Measurements from ENCODE around the gene PNO1. TPM values are rescaled to one million over a fixed set of nuclear protein-coding genes. Genes with fewer than 3 reads are reported as not detected.
A peak's percentile ranks its signal among the peaks of the same experiment; 100 is the strongest.

PNO1 gene
- total RNA-seq, 3 donors from 2014 or later (not counting 1 experiment from before 2014, with no cell fraction given) = 19.4 to 25.1 (median 25.0) TPM

DNA sequence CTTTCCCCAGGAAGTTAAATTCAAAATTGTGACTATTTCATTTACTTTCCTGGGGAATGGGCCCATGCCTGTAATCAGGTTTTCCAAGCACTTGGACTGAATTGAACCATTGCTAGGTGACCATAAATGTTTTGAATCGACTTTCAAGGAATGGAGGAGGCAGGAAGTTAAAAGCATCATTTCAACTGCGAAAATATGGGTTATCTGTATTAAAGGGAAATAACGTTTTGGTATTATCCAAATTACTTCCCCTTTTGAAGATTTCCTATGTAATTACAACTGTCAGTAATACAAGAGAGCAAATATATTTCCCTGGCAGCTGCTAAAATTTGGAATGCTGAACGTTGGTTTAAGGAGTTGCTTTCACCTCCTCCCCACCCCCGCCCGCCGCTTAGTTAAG lies 19.0 kb downstream of the PNO1 start:
- no peak for ATAC-seq
- no peaks in the 10 kb centered on the region for H3K36me3 Mint-ChIP-seq
- DNase-seq = no peak
- Histone ChIP-seq H3K4me3 (ENCODE audit: low read length) (no peak overlapping the region), H3K9me3 (ENCODE audit: control insufficient read depth, insufficient read depth, low read length) (no peaks in the 10 kb centered on the region), H3K27ac (ENCODE audit: low read length) (no peak overlapping the region), H3K27me3 (ENCODE audit: control insufficient read depth, insufficient read depth, low read length) (no peaks in the 10 kb centered on the region), H3K36me3 (ENCODE audit: control insufficient read depth, insufficient read depth, low read length) (peaks cover 50% of the 10 kb centered on the region), H3K4me1 (ENCODE audit: control insufficient read depth, insufficient read depth, low read length) (no peaks in the 10 kb centered on the region)
- no peaks in the 10 kb centered on the region for H3K27me3 Mint-ChIP-seq (ENCODE audit: low read depth in 2 of 2)
- 80% methylated on average over 4 of the region's 7 CpGs for WGBS (ENCODE audit: insufficient coverage)
- no peak overlapping the region for H3K4me3 Mint-ChIP-seq
- TF ChIP-seq, protein P1, sequence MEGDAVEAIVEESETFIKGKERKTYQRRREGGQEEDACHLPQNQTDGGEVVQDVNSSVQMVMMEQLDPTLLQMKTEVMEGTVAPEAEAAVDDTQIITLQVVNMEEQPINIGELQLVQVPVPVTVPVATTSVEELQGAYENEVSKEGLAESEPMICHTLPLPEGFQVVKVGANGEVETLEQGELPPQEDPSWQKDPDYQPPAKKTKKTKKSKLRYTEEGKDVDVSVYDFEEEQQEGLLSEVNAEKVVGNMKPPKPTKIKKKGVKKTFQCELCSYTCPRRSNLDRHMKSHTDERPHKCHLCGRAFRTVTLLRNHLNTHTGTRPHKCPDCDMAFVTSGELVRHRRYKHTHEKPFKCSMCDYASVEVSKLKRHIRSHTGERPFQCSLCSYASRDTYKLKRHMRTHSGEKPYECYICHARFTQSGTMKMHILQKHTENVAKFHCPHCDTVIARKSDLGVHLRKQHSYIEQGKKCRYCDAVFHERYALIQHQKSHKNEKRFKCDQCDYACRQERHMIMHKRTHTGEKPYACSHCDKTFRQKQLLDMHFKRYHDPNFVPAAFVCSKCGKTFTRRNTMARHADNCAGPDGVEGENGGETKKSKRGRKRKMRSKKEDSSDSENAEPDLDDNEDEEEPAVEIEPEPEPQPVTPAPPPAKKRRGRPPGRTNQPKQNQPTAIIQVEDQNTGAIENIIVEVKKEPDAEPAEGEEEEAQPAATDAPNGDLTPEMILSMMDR (IDR thresholded peaks at IDR 0.05) = no peak
- intact Hi-C loops (cut with micrococcal nuclease) = no loop called here
- H3K4me1 Mint-ChIP-seq = peaks cover 15 to 21% of the 10 kb centered on the region in 2 donors
- H3K27ac Mint-ChIP-seq = peak overlapping the region in 1 of 2 donors; percentile 41
- H3K9me3 Mint-ChIP-seq = no peaks in the 10 kb centered on the region

DNA sequence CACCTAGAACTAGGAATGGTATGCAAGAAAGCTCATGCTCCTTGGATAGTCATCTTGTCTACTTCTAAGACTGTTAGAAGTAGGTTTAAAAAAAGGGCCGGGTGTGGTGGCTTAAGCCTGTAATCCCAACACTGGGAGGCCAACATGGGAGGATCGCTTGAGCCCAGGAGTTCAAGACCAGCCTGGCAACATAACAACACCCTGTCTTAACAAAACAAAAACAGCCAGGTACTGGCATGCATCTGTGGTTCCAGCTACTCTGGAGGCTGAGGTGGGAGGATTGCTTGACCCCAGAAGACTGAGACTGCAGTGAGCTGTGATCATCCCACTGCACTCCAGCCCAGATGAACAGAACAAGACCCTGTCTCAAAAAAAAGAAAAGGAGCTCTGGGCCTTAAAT lies 19.9 kb downstream of the PNO1 start:
- TF ChIP-seq, protein P1 (IDR thresholded peaks at IDR 0.05) = no peak
- intact Hi-C loops (cut with micrococcal nuclease) = no loop called here
- no peak for ATAC-seq
- Histone ChIP-seq H3K4me3 (ENCODE audit: low read length) (no peak overlapping the region), H3K36me3 (ENCODE audit: control insufficient read depth, insufficient read depth, low read length) (peaks cover 50% of the 10 kb centered on the region), H3K4me1 (ENCODE audit: control insufficient read depth, insufficient read depth, low read length) (no peaks in the 10 kb centered on the region), H3K9me3 (ENCODE audit: control insufficient read depth, insufficient read depth, low read length) (no peaks in the 10 kb centered on the region), H3K27me3 (ENCODE audit: control insufficient read depth, insufficient read depth, low read length) (no peaks in the 10 kb centered on the region), H3K27ac (ENCODE audit: low read length) (no peak overlapping the region)
- Mint-ChIP-seq H3K4me1 (peaks cover 17 to 22% of the 10 kb centered on the region in 2 donors), H3K27me3 (ENCODE audit: low read depth in 2 of 2) (no peaks in the 10 kb centered on the region), H3K9me3 (no peaks in the 10 kb centered on the region), H3K36me3 (no peaks in the 10 kb centered on the region), H3K27ac (peak overlapping the region; percentile 41 to 60), H3K4me3 (no peak overlapping the region)
- 79% methylated on average over 2 of the region's 2 CpGs for WGBS (ENCODE audit: insufficient coverage)
- no peak for DNase-seq

DNA sequence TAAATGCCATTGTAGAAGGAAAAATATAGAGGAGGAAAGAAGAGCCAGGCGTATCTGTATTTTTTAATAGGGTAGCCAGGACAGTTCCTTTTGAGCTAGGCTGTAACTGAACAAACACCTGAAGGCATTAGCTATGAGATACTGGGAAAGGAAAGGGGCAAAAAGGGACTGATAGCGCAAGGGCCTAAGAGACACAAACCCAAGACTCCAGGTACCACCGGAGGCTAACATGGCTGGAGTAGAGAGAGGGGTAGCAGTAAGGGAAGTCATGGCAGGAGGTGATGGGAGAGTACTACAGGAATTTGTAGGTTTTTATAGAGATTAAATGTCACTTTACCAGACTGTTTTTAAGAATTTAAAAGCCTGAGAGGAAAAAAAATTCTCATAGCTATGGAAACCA lies 20.7 kb downstream of the PNO1 start:
- H3K4me3 ChIP-seq (ENCODE audit: low read length) = no peak overlapping the region
- H3K4me1 ChIP-seq (ENCODE audit: control insufficient read depth, insufficient read depth, low read length) = no peaks in the 10 kb centered on the region
- H3K27ac Mint-ChIP-seq = peak overlapping the region; percentile 41 to 60
- H3K36me3 ChIP-seq (ENCODE audit: control insufficient read depth, insufficient read depth, low read length) = peaks cover 52% of the 10 kb centered on the region
- no peak for DNase-seq
- TF ChIP-seq, protein P1 (IDR thresholded peaks at IDR 0.05) = no peak
- H3K27me3 ChIP-seq (ENCODE audit: control insufficient read depth, insufficient read depth, low read length) = no peaks in the 10 kb centered on the region
- H3K9me3 ChIP-seq (ENCODE audit: control insufficient read depth, insufficient read depth, low read length) = no peaks in the 10 kb centered on the region
- no peak for ATAC-seq
- no peaks in the 10 kb centered on the region for H3K9me3 Mint-ChIP-seq
- H3K36me3 Mint-ChIP-seq = no peaks in the 10 kb centered on the region
- H3K27me3 Mint-ChIP-seq (ENCODE audit: low read depth in 2 of 2) = no peaks in the 10 kb centered on the region
- H3K4me1 Mint-ChIP-seq = peaks cover 12 to 27% of the 10 kb centered on the region in 2 donors
- no peak overlapping the region for H3K27ac ChIP-seq (ENCODE audit: low read length)
- WGBS (ENCODE audit: insufficient coverage) = 97% methylated on average over 3 of the region's 3 CpGs
- intact Hi-C loops (cut with micrococcal nuclease) = no loop called here
- no peak overlapping the region for H3K4me3 Mint-ChIP-seq

DNA sequence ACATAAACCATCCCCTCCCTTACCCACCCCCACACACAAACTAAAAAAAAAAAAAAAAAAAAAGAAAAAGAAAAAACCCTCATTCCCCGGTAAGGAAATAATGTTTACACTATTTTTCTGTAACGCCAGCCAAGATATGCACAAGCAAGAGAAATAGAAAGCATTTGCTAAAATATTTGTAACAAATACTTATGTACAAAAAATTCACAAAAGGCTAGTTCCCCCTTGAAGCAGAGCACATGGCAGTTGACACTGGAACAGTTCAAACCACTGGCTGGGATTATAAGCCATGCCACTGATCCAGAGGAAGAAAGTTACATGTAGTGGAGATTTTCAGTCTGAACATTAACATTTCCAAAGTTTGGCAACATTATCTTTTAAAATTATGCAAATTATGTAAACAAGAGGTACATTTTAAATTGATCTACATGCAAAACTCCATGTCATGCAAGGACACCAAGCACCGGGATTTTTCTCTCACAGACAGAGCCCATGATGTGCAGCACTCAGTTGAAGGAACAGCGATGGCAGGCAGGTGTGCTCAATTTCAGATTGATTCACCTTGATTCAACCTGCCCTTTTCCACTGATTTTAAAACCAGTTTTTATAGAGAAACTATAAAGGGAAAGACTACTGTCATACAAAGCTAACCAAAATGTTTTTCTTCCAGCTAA lies 21.4 kb downstream of the PNO1 start:
- 100% methylated on average over 2 of the region's 4 CpGs for WGBS (ENCODE audit: insufficient coverage)
- TF ChIP-seq, protein P1 (IDR thresholded peaks at IDR 0.05) = no peak
- no peak overlapping the region for H3K4me3 Mint-ChIP-seq
- intact Hi-C loops (cut with micrococcal nuclease) = no loop called here
- H3K36me3 ChIP-seq (ENCODE audit: control insufficient read depth, insufficient read depth, low read length) = peaks cover 55% of the 10 kb centered on the region
- no peaks in the 10 kb centered on the region for H3K36me3 Mint-ChIP-seq
- no peak overlapping the region for H3K4me3 ChIP-seq (ENCODE audit: low read length)
- no peaks in the 10 kb centered on the region for H3K4me1 ChIP-seq (ENCODE audit: control insufficient read depth, insufficient read depth, low read length)
- no peak for ATAC-seq
- H3K27ac ChIP-seq (ENCODE audit: low read length) = no peak overlapping the region
- no peak for DNase-seq
- H3K9me3 ChIP-seq (ENCODE audit: control insufficient read depth, insufficient read depth, low read length) = no peaks in the 10 kb centered on the region
- H3K27me3 Mint-ChIP-seq (ENCODE audit: low read depth in 2 of 2) = no peaks in the 10 kb centered on the region
- no peaks in the 10 kb centered on the region for H3K27me3 ChIP-seq (ENCODE audit: control insufficient read depth, insufficient read depth, low read length)
- peak overlapping the region; percentile 41 to 60 for H3K27ac Mint-ChIP-seq
- H3K4me1 Mint-ChIP-seq = peaks cover 13 to 27% of the 10 kb centered on the region in 2 donors
- no peaks in the 10 kb centered on the region for H3K9me3 Mint-ChIP-seq

Measured in natural killer cell (primary cell).